ENCODE data around the gene MRPS18B.
"Not testable (repeated sequence)": the region's sequence is repeated elsewhere in the genome, so short reads cannot be mapped to it uniquely, and the experiment has no call there.

Gene MRPS18B

DNA sequence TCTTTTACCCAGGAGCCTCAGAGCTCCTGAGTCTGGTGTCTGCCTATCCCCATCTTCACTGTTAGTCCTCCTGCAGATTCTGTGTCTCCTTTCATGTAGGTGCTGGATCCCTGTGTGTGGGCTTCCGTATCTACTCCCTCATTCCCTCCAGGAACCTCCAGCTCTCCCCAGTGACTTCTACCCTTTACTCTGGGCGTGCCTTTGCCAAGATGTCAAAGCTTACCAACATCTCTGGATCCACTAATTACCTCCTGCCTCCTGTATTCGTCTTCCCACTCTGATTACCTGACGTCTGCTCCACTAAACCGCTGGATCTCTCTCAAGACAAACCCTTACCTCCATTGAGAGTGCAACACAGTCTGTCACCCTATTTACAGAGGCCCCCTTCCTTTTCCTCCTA lies 27.1 kb downstream of the MRPS18B start:
- no peak for DNase-seq

DNA sequence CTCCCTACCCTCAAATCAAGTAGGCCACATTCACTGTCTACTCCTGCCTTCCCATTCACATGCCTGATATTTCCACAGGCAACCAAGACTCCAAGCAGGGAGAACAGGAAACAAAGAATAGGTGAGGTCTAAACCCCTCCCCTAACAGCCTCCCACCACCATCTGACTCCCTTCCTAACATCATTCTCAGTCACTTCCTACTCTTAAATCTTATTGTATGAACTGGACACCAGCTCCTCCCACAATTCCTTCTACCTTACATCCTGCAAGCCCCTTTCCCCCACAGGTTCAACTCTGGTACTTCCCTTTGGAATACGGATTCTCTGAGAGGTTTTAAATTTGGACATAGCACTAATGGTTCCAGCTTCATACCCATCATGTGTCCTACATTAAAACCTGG lies 28.3 kb downstream of the MRPS18B start:
- DNase-seq, result no peak

DNA sequence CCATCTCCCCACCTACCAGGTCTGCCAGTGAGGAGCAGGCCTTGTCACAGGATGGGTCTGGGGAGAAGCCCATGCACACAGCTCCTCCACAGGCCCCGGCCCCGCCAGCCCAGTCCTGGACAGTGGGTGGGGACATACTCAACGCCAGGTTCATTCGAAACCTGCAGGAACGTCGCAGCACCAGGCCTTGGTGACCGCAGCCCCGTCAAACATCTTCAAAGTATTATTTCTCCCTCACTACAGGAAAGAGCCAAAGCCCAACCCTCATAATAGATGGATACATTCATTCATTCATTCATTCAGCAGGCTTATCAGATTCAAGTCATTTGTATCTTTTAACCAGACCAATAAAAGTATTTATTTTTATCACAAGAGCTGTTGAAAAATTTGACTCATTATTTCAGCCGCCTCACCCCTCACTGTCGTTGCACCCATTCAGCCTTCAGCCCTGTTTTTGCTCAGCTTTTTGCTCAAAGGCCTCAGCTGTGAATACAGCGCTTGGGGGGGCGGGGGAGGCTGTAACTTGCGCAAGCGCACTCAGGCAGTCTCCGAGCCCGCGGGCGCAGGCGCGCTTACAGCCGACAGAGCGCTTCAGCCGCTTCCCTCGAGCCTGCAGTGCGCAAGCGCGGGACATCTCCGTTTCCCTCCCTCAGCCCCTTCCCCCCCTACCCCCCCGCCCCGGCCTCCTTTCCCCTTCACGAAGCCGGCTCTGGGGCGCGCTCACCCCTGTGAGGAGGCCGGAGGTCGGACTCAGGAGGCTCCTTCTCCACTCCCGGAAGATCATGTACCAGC lies 29.0 kb downstream of the MRPS18B start, which contains the start of gene C6orf136:
C6orf136 (plus strand) TSS at position 684 of the 792 bp plus-strand sequence; CDS start at position 783, 99 bp downstream.
- DNase-seq, result peak; percentile 89 to 96 (median 92)

DNA sequence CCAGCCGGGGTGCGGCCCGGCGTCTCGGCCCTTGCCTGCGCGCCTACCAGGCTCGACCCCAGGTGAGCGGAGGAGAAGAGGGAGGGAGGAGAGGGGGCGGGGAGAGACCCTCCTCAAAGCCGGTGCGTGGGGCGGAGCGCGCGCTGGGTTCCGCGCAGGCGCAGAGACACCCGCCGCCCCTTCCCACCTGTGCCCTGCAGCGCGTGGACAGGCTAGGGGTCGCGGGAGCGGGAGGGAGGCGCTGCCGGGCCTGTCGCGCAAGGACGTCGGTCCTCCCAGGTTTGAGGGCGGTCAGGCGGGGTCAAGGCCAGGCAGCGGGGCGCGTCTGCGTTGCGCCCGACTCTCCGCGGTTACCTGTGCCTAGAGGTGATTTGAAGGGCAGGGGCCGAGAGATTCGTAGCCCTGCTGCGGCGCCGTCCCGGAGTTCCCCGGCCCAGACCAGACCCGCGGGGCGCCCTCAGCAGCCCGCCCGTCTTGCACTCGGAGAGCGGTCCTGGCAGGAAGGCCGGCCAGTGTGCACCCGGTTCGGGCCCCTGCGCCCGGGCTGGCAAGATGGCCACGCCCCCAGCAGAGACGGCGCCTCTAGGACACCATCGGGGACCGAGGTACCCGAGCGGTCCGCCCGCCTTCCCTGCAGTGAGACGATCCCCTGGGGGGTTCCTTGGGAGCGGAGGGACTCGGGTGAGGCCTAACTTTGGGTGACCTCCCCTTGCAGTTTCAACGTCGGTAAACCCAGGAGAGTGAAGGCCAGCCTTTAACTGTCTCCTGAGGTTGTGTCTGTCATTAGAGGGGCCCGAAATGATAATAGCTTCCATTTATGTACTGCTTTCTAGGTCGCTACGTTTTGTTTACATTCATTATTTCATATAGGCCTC lies 29.8 kb downstream of the MRPS18B start:
- DNase-seq, result peak; percentile 36 to 80 (median 54)

DNA sequence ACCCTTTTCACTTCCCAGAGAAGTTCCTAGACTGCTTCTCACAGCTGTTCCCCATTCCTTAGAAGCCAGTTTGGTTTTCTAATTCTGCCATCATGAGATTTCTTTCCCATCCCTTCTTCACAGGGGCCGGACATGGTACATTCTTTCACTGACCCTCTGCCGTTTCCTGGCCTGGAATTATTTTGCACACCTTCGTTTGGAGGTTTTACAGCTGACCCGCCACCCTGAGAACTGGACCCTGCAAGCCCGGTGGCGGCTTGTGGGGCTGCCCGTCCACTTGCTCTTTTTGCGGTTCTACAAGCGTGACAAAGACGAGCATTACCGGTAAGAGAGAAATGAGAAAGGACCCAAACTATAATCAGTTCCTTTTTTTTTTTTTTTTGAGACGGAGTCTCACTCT lies 33.5 kb downstream of the MRPS18B start:
- no peak for DNase-seq

DNA sequence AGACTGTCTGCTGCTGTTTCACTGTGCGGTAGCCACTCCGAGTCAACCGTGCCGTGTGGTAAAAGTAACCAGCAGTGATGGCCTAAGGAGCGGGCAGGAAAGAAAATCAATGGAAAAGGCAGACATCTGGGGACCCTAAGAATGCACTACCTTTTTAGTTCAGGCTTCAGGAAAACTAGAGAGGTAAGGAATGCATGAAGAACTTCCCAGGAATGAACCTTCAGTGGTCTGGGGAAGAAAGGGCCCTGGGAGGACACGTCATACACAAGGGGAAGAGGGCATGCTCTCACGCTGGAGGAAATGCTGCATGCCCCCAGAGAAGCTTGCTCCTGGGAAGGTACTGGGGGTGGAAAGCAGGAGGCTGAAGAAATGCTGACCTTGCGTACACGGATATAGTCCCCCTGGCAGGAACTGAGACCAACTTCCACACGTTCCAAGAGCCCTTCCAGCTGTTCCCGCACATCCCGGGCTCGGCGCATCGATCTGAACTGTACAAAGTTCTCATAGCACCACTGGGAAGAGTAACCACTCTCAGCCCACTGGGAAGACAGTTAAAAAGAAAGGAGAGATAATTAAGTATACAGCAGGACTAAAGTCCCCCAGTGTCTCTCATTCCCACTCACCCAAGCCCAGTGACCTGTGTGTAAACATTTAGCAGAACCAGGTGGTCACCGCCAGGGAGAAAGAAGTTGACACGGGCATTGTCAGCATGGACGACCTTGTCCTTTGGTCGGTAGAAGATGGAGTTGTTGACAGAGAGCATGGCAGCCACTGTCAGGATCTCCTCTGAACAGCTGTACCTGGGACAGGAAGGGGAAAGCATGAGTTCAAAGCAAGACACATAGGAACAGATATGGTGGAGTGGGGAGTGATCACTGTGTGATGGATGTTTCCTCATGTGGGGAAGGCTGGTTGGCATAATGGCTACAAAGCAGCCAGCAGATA lies 37.4 kb downstream of the MRPS18B start:
- no peak for DNase-seq

DNA sequence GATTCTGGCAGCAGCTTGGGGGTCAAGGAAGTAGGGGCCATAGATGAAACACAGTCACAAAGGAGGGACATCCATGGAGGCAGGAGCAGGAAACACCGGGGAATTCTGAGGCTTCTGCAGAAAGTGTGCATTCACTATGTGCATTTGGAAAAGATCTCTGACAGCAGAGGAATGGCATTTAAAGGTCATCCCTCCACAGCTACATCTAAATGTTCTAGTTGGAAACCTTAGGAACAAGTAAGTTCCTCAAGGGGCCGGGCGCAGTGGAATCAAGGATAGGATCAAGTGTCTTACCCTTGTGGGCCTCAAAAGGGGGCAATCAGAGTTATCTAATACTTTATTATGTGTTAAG lies 38.1 kb downstream of the MRPS18B start:
- no peak for DNase-seq

DNA sequence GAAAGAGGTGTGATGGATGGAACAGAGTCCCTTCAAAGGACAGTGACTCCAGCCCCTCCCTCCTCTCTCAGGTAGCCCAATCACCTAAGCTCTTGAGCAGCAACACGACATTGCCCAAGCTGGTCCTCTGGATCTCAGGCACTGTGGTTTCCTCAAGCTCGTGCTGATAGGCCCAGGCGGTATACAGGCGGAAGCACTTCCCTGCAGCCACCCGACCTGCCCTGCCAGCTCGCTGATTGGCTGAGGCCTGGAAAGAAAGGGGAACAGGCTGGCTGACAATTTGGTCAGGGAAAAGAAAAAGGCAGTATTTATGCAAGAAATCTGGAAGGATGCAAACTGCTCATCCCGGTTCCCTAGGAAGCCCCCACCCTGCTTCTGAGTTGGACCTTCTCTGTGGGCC lies 38.9 kb downstream of the MRPS18B start:
- no peak for DNase-seq

DNA sequence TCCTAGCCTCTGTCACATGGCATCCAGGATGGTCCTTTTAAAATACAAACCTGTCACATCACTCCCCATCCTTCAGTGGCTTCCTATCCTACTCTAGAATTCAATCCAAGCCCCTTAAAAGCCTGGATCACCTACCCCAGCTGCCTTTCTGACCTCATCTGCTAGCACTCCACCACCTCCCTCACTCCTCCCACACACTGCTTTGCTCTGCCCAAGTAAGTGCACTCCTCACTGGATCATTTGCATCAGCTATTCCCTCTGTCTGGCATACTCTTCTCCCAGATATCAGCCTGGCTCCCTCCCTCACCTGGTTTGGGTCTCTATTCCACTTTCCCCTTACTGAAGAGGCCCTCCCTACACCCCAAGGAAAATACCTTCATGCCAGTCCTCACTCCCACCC lies 39.8 kb downstream of the MRPS18B start:
- DNase-seq, result no peak

DNA sequence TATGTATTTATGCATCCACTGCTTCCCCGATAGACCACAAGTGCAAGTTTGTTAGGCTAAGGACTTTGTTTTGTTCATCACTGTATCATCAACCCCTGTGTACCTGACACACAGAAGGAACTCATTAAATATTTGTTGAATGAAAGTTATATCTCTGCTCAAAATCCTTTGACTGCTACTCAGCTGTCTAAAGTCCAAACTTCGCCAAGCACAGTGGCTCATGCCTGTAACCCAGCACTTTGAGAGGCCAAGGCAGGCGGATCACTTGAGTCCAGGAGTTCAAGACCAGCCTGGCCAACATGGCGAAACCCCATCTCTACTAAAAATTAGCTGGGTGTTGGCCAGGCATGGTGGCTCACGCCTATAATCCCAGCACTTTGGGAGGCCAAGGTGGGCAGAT lies 40.3 kb downstream of the MRPS18B start:
- not testable (repeated sequence) for DNase-seq

DNA sequence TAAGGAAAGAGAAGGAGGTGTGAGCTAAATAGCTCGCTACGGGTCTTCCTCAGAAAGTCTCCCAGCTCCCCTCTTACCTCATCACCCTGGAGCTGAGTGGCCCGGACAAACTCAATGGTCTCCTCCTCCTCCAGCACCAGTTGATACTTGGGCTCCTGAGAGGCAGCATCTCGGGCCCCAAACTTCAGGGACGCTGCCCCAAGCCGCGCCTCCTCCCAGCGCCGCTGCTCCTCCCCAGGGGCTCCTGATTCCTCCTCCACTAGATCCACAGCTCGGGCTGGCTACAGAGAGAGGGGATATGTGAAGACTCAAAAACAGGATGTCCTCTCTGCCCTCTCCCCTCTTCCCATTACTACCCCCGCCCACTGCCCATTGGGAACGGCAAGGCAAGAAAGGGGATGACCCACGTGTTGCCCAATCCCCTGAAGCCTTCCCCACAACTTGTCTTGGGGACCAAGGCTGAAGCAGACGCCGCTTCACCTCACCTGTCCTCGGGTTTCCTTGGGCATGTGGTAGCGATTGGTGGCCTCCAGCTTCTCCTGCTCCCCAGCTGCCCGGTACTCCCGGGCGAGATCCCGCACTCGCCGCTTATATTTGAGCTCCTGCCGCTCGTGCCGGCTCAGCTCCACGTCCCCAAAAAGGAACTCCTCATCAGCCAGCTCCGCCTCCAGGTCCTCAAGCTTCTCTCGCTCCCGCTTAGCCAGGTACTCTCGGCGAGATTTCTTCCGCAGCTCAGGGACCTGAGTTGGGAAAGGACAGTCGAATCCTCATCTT lies 47.5 kb downstream of the MRPS18B start:
- DNase-seq, result no peak

DNA sequence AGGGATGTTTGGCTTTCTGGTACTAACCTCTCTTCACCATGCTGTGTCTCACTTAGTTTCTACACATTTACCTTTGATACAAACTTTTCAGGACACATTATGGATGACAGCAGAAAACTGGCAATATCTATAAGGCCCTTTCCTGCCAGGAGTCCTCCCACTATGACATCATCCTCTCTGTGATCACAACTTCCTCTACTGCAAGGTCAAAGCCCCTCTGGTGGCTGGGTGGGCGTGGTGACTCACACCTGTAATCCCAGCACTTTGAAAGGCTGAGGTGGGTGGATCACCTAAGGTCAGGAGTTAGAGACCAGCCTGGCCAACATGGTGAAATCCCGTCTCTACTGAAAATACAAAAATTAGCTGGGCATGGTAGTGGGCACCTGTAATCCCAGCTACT lies 48.7 kb downstream of the MRPS18B start:
- not testable (repeated sequence) for DNase-seq

DNA sequence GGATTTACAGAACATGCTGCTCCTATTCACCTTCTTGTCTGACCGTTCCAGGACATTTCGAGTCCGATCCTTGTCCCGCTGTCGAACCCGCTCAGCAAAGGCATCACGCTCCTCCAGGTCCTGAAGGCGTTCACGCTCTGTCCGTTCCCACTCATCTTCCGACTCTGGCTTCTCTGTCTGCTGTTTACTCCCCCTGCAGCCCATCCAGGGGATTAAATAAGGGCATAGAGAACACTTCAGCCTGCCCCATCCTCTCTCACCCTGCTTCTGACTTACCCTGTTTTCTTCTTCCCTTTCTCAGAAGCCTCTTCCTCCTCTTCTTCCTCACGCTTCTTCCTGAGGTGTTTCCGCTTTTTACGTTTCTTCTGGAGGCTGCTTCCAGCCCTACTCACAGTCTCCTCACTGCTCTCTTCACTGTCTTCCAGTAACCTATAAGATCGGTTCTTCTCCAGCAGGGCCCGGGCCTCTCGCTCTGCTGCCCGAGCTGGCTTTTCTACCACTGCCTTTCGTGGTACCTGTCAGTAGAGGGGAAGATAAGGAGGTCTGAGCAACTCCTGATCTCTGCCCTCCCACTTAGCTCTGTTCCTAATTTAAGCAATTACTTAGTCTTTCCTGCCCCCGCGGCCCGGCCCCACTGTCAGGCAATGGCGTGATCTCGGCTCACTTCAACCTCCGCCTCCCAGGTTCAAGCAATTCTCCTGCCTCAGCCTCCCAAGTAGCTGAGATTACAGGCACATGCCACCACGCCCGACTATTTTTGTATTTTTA lies 53.3 kb downstream of the MRPS18B start:
- no peak for DNase-seq

DNA sequence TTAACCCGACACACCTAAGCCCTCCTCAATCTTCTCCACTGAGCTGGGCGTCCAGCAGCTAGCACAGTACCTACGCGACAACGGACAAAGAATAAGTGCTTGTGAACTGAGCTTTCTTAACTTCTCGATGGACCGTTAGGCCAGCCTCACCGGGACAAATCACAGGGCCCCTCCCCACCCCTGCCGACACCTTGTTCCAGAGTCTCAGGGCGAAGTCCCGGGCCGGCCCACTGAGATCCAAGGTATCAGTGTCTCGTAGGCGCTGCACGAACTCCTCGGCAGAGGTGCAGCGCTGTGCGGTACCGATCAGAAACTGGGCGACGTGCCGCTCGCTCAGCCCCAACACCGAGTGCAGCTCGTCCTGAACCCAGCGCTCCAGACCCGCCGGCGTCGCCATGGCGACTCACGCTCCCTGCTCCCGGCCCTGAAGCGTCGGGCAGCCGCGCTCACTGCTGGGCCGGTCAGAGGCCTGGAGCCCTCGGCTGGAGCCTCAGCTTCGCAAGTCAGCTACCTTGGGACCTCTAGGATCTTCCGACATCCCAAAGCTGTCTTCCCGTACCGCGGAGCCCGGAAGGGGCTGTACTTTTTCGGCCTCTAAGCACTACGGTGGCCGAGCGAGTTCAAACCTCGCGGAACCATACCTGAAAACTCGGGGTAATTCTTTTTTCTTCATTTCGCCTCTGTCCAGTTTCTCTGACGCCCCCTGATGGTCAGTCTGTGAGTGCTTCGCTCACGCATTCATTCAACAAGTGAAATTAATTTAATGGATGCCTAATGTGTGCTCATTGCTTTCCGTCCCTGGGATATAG lies 55.0 kb downstream of the MRPS18B start, which contains the start of gene DHX16:
DHX16 (minus strand) TSS at position 562 of the 809 bp plus-strand sequence; CDS start at position 397, 165 bp downstream.
- DNase-seq, result peak; percentile 69 to 91 (median 85)
